HG03097 (cell line): ENCODE data around the gene RAB8B.

Experiments used
- ATAC-seq: cut with Tn5 transposase; IDR thresholded peaks from one replicate; pipeline ENCODE4 v1.9.1; 2021; ENCODE audit not compliant: unreplicated experiment, low FRiP score

RAB8B gene

GRCh38 chr15:63181648-63182047 lies 7.8 kb upstream of the RAB8B start:
- ATAC-seq = no peak

- ATAC-seq = no peak
These were observed 4.2 kb upstream of the RAB8B start for GRCh38 chr15:63185206-63185605.

- ATAC-seq = no peak
These were observed 3.3 kb upstream of the RAB8B start for GRCh38 chr15:63186065-63186464.

GRCh38 chr15:63187589-63188226 lies 1.7 kb upstream of the RAB8B start:
- ATAC-seq = no peak

DNA sequence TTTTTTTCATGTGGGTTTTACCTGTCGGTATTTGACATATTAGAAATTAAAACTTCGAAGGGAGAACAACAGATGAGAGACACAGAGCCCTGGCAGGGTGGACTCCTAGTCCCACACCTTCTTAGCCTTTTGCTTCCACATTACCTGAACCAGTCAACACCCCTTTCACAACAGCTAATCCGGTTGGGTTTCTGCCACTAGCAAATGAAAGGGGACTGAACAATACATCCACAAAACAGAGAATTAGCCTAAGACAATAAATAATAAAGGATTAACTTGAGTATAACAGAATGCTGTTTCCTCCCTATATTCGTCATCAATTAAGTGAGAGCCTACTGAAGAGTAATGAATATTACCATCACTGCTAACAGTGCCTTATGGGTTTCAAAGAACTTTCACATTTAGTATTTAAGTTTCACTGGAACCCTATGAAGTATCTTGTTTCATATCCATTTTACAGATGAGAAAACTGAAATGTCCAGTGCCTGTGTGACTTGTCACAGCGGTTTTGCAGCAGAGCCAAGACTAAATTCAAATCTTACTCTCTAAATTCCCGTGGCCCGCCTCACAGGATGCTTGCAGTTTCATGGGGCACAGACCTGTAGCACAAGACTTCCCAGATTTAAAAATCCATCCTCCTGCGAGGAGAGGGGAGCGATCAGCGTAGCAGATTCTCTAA lies 1.0 kb upstream of the RAB8B start:
- no peak for ATAC-seq

- no peak for ATAC-seq
These were observed 749 bp downstream of the RAB8B start for GRCh38 chr15:63189941-63190768.

DNA sequence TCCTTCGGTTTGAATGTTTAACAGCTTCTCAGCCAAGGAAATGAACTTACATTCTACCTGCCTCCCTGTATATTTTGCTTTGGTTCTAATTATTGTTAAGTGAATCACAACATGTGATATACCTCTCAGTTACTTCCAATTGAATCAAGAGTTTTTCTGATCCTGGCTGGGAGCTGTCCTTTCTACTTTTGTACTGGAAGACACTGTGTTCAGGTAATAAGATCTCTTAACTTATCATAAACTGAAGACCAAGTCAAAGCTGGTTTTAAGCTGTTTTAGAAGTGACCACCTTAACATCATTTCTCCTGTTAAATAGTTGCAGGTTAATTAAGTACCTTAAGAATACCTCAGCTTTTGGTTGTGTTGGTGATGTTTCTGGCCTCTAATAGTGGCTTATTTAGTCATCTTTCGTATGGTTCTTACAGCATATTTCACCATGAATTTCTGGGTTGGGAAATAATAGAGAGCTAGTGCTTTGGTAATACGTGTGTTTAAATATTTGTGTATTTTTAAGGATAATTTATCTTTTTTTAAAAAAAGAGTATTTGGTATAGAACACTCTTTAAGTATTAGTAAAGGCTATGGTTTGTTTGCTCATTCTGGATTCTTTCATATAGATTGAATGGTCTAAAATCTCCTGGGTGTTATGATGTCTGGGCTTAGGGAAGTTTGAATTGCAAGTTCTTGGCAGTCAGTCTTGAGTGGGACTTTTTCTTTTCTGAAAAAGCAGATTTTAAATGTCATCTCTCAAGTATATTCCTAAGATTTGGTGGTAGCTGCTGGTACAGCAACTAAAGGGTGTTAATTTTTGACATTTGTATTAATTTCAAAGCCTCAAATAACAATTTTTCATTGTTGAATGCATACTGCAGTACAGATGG lies 1.6 kb downstream of the RAB8B start:
- no peak for ATAC-seq

GRCh38 chr15:63191895-63192618 lies 2.7 kb downstream of the RAB8B start:
- ATAC-seq = peak; percentile 35

- ATAC-seq = no peak
These were observed 3.3 kb downstream of the RAB8B start for GRCh38 chr15:63192619-63193206.

DNA sequence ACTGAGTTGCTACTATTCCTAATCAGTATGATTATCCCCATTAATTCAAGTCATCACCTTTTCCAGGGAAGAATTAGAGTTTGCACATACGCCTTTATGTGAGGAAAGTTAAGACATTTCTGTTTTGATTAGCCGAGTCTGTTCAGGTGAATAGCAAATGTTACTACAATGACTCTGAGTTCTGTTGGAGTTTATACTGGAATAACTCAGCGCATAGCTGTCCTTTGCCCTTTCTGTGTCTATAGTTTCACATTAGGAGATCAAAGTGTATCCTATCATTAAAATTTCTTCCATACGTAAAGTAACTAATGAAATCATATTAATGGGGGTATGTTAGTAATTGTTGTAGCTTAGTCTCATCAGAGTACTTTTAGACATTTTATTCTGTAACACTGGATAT lies 4.9 kb downstream of the RAB8B start:
- no peak for ATAC-seq

GRCh38 chr15:63194880-63195568 lies 5.6 kb downstream of the RAB8B start:
- ATAC-seq = no peak

DNA sequence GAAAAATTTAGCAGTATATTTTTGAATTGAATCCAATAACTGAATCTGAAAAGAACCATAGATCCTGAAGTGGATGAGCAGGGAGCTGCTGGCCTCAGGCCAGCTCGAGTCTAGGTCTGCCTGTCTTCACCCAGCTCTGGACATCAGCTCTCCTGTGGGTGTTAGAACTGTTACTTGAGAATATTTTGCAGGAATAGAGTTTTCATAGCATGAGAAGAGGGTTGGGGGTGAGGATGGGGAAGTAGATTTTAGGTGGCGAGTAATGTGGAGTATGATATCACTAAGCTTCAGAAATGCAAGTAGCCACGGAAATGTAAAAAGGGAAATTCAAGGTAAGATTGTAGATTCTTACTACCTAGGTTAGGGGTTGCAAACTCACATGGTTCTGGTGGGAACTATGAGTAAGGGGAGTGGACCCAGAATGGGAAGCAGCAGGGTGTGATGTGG lies 6.2 kb downstream of the RAB8B start:
- ATAC-seq = no peak

DNA sequence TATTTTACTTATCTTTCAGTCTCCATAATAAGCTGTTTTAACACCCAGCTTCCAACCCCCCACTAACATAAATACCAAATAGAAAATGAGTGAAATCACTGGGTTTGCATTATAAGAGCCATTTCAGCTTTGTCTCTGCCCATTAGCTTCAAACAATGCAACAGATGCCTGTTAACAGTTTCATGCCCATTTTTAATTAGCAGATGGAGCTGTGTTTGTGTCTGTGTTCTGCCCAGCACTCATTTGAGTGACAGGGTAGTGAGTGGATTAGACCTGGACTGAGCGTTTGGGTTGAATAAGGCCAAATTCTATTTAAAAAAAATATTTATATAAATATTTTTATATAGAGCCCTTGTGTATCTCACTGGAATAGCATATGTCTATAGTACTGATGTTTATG lies 7.4 kb downstream of the RAB8B start:
- ATAC-seq = no peak

DNA sequence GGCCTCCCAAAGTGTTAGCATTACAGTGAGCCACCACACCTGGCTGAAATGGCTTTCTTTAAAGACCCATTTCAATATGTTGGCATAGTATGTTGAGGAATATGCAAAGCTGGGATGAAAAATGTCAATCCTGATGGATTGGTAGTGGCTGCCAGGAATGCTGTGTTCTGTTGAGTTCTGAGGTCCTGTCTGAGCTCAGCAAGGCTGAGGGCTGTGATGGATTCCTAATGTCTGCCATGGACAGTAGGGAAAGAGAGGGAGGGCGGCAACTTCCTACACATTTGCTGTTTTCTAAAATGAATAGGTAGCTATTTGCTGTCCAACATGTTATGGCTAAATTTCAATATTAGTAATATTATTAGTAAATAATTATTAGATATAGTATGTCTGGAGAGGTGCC lies 8.2 kb downstream of the RAB8B start:
- ATAC-seq = no peak

DNA sequence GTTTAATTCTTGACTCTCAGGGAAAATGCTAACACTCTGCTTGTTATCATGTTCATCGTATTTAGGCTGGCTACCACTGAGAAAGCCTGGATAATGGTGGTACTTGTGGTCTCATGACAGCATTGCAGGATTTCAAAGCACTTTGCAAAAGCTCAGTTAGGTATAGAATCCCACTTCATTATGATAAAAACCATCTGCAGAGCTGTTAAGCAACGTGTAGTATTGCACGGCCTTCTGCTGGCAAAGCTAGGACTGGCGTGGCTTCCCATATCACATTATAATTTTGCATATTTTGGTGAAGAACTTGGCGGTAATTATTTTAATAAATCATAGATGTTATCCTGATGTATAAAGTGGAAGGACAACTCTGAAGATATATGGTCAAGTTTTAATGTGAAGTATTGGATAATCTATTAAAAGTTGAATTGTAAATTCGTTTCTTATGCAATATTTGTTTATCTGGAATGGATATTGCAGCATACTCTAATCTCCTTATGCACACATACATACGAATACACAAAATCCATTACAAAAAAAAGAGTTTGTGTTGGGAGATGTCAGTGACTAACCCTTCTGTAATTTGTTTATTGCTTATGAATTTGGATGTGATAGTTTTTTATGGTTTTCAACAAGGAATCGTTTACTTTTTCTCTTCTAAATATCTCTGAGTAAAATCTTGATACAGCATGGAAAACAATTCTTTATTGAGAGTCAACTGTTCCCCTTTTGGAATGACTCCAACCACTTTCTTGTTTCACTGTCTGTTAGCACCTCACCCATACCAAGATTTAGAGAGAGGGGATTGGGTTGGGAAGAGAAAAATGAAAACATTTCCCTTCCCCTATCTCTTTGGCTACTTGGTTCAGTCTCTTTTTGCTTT lies 9.2 kb downstream of the RAB8B start:
- ATAC-seq = no peak

- ATAC-seq = no peak
These were observed 11.3 kb downstream of the RAB8B start for GRCh38 chr15:63200464-63201249.

DNA sequence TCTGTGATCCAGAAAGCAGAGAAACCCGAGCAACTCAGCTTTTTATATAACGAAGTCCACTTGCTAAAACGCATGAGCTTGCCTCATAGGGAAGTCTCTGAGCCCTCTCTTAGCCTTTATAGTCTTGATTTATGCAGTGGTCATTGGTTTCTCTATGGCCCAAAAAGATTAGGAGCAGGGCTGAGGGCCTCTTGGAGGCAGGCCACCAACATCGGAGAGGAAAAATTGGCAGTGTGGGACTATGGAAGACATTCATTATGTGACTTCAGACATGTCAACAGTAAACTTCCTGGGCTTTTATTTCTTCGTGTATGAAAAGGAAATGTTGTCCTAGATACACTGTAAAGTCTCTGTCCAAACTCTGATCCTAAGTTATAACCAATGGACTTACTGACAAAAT lies 13.5 kb downstream of the RAB8B start:
- ATAC-seq = no peak
